ENCODE results near the gene NFIL3.

DNA sequence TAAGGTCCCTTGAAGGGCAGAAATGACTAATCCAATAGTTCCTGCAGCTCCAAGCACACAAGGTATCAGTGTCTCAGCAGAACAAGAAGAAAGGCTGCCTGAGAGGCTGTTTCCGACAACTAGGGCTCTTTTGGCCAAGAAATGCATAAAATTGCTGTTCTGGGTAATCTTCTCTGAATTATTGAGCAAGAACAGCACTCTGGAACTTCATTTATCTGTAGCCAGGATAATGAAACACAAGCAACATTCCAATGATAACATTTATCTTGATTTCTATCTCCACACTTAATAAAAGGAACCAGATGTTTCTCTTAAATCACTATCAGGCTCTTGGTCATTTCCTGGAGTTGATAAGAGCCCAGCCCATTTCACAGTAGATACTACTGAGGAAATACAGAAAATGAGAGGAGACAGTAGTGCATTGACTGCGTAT is 44.9 kb downstream of the NFIL3 start:
- TF ChIP-seq, protein P1, sequence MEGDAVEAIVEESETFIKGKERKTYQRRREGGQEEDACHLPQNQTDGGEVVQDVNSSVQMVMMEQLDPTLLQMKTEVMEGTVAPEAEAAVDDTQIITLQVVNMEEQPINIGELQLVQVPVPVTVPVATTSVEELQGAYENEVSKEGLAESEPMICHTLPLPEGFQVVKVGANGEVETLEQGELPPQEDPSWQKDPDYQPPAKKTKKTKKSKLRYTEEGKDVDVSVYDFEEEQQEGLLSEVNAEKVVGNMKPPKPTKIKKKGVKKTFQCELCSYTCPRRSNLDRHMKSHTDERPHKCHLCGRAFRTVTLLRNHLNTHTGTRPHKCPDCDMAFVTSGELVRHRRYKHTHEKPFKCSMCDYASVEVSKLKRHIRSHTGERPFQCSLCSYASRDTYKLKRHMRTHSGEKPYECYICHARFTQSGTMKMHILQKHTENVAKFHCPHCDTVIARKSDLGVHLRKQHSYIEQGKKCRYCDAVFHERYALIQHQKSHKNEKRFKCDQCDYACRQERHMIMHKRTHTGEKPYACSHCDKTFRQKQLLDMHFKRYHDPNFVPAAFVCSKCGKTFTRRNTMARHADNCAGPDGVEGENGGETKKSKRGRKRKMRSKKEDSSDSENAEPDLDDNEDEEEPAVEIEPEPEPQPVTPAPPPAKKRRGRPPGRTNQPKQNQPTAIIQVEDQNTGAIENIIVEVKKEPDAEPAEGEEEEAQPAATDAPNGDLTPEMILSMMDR (IDR thresholded peaks at IDR 0.05), result no peak
- TF ChIP-seq EP300 (IDR thresholded peaks at IDR 0.05), result no peak

Measured in esophagus muscularis mucosa (tissue), 3 donors.